Mucosa of descending colon (tissue), 3 donors: Measurements from ENCODE around the gene RTEL1. TPM values are rescaled to one million over a fixed set of nuclear protein-coding genes. Genes with fewer than 3 reads are reported as not detected.

ENCODE experiments used
- ATAC-seq: fragments of 200-7000 bp; cut with Tn5 transposase; one replicate; pipeline ENCODE4 v1.9.1; 2020; ENCODE audit warnings: mild to moderate bottlenecking, moderate library complexity
- DNase-seq, 3 donors: peaks; one replicate each; pipeline ENCODE4 v3.0.0-alpha.2; 2020
- H3K36me3 ChIP-seq: fragments of 200-600 bp; one replicate; pipeline ENCODE4 v1.8.0; 2021; ENCODE audit warnings: low read depth, mild to moderate bottlenecking
- H3K4me1 ChIP-seq: fragments of 200-600 bp; one replicate; pipeline ENCODE4 v1.8.0; 2021; ENCODE audit warnings: low read depth, mild to moderate bottlenecking
- H3K4me3 ChIP-seq: fragments of 200-600 bp; one replicate; pipeline ENCODE4 v1.8.0; 2021; ENCODE audit warnings: mild to moderate bottlenecking
- H3K9me3 ChIP-seq: fragments of 200-600 bp; one replicate; pipeline ENCODE4 v1.8.0; 2021; ENCODE audit warnings: mild to moderate bottlenecking
- intact Hi-C, 2 donors: fragments of 100-400 bp; cut with DNase I in 1 of 2; cut with micrococcal nuclease in 1 of 2; formaldehyde crosslinking; loops; one replicate each; pipeline versions ENCODE4 v1.11.0 to v1.11.1; 2022; cut with DNase I, micrococcal nuclease
- total RNA-seq, 3 donors: library from RNA; stranded (reverse); fragmentation: NEBNext Ultra II Directional in 2 of 3; extraction: Animal tissue kit (Norgen Biotek cat#: 25700) in 2 of 3; gene quantifications; one replicate each; pipeline versions ENCODE4 v1.2.1 to v1.2.4, GENCODE V29; 2021 to 2023
- TF ChIP-seq, protein P1 (sequence below): fragments of 200-600 bp; IDR thresholded peaks from one replicate; pipeline ENCODE4 v1.8.0; 2022; ENCODE audit warnings: antibody characterized with exemption, mild to moderate bottlenecking
- donor health status: DM: no; HTN: no; CAD: no; lungs with moderate emphysema.
- donor health status: DM: no; HTN: no; CAD: no.
- donor health status: DM: no; HTN: yes; CAD: no.

RTEL1 gene
- total RNA-seq, 3 donors from 2014 or later = 23.5 to 42.8 (median 34.2) TPM

DNA sequence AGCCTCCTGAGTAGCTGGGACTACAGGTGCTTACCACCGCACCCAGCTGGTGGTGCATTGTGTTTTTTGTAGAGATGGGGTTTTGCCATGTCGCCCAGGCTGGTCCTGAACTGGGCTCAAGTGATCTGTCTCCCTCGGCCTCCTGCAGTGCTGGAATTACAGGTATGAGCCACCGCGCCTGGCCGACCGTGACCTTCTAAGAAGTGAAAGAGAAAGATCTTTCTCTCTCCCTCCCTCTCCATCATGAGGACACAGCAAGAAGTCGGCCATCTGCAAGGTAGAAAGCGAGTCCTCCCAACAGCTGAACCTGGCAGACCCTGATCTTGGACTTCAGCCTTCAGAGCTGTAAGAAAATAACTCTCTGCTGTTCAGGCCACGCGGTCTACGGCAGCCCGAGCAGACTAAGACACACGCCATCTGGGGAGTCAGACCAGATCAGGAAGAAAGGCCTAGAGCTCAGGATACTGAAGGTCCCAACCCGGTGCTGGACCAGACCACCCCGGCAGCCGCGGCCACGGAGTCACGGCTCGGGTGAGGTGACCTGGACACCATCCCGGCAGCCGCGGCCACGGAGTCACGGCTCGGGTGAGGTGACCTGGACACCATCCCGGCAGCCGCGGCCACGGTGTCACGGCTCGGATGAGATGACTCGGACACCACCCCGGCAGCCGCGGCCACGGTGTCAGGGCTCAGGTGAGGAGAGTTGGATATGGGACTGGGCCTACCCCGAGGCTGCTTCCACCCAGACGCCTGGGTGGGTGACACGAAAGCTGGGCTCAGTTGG lies 40.8 kb upstream of the RTEL1 start:
- Histone ChIP-seq H3K9me3 (no peaks in the 10 kb centered on the region), H3K4me1 (no peaks in the 10 kb centered on the region), H3K36me3 (peaks cover 3% of the 10 kb centered on the region), H3K4me3 (no peak overlapping the region)
- intact Hi-C loops = no loop called here
- ATAC-seq = no peak
- TF ChIP-seq, protein P1, sequence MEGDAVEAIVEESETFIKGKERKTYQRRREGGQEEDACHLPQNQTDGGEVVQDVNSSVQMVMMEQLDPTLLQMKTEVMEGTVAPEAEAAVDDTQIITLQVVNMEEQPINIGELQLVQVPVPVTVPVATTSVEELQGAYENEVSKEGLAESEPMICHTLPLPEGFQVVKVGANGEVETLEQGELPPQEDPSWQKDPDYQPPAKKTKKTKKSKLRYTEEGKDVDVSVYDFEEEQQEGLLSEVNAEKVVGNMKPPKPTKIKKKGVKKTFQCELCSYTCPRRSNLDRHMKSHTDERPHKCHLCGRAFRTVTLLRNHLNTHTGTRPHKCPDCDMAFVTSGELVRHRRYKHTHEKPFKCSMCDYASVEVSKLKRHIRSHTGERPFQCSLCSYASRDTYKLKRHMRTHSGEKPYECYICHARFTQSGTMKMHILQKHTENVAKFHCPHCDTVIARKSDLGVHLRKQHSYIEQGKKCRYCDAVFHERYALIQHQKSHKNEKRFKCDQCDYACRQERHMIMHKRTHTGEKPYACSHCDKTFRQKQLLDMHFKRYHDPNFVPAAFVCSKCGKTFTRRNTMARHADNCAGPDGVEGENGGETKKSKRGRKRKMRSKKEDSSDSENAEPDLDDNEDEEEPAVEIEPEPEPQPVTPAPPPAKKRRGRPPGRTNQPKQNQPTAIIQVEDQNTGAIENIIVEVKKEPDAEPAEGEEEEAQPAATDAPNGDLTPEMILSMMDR = no peak
- peak in 1 of 3 donors; percentile 55 for DNase-seq

- Histone ChIP-seq H3K36me3 (peaks cover 3% of the 10 kb centered on the region), H3K4me3 (no peak overlapping the region), H3K4me1 (no peaks in the 10 kb centered on the region), H3K9me3 (no peaks in the 10 kb centered on the region)
- ATAC-seq = no peak
- intact Hi-C loops = no loop called here
- TF ChIP-seq, protein P1 = no peak
- DNase-seq = peak in 1 of 3 donors; percentile 37
Measured at GRCh38 chr20:63617876-63618265, 40.2 kb upstream of the RTEL1 start.

- Histone ChIP-seq H3K9me3 (no peaks in the 10 kb centered on the region), H3K4me1 (no peaks in the 10 kb centered on the region), H3K4me3 (no peak overlapping the region), H3K36me3 (peaks cover 3% of the 10 kb centered on the region)
- intact Hi-C loops = no loop called here
- ATAC-seq (no peak), DNase-seq (peak in 1 of 3 donors; percentile 22)
- TF ChIP-seq, protein P1 = no peak
Measured at GRCh38 chr20:63618291-63618980, 39.7 kb upstream of the RTEL1 start.

- peaks cover 3% of the 10 kb centered on the region for H3K36me3 ChIP-seq
- no peak overlapping the region for H3K4me3 ChIP-seq
- ATAC-seq (no peak), DNase-seq (peak in 1 of 3 donors; percentile 29)
- H3K9me3 ChIP-seq = no peaks in the 10 kb centered on the region
- intact Hi-C loops = no loop called here
- TF ChIP-seq, protein P1 = no peak
- no peaks in the 10 kb centered on the region for H3K4me1 ChIP-seq
Measured at GRCh38 chr20:63619086-63619485, 39.0 kb upstream of the RTEL1 start.

DNA sequence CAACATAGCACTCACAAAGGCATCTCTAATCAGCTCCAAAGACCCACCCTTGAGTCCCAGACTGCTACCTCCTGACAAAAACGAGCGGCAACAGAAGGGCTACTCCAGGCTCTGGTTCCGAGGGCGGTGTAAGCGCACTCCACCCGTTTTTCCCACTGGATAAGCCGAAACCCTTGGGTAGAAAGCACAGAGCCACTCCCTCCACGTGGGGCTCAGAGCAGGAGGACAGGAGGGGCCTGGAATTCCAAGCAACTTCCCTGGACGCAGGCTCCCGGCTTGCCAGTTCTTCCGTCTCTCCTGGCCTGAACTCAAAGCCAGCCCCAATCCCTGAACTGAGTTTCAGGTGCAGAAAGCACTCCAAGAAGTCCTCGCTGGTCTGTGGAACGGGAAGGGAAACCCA lies 38.6 kb upstream of the RTEL1 start:
- peaks cover 3% of the 10 kb centered on the region for H3K36me3 ChIP-seq
- intact Hi-C loops = no loop called here

More for the DNA sequence above, 38.6 kb upstream of the RTEL1 start:
- H3K4me1 ChIP-seq = no peaks in the 10 kb centered on the region
- no peaks in the 10 kb centered on the region for H3K9me3 ChIP-seq
- no peak overlapping the region for H3K4me3 ChIP-seq
- ATAC-seq (no peak), DNase-seq (peak in 1 of 3 donors; percentile 20)
- TF ChIP-seq, protein P1 = no peak
